ENCODE data around the gene ZBTB2. TPM values are rescaled to one million over a fixed set of nuclear protein-coding genes. Genes with fewer than 3 reads are reported as not detected.

The ZBTB2 gene
- total and polyA plus RNA-seq, 10 donors, result 11.0 to 19.1 (median 14.1) TPM

- Histone ChIP-seq H3K4me1 (peaks cover 0 to 8% (median 0%) of the 10 kb centered on the region in 6 donors), H3K27ac (no peak overlapping the region), H3K4me3 (no peak overlapping the region), H3K36me3 (peaks cover 0 to 85% (median 35%) of the 10 kb centered on the region in 6 donors), H3K27me3 (replicated peaks in 1 of 7) (no peaks in the 10 kb centered on the region), H3K9me3 (no peaks in the 10 kb centered on the region)
- TF ChIP-seq POLR2AphosphoS5 (IDR thresholded peaks at IDR 0.05) (no peak), POLR2A (IDR thresholded peaks at IDR 0.05) (no peak), CTCF (IDR thresholded peaks at IDR 0.05 in 8 of 11, conservative IDR thresholded peaks at IDR 0.05 in 3 of 11) (no peak)
- 86 to 95% (median 90%) methylated on average over 4 of the region's 4 CpGs for WGBS, 5 donors
- intact Hi-C loops (cut with DNase I; ENCODE audit: low total_unique reads), result no loop called here
- no peak for DNase-seq
Measured at GRCh38 chr6:151432651-151433050, 41.3 kb upstream of the ZBTB2 start.

- no peak for DNase-seq
- Histone ChIP-seq H3K4me1 (no peaks in the 10 kb centered on the region), H3K27me3 (replicated peaks in 1 of 7) (no peaks in the 10 kb centered on the region), H3K27ac (no peak overlapping the region), H3K4me3 (no peak overlapping the region), H3K9me3 (no peaks in the 10 kb centered on the region), H3K36me3 (peaks cover 0 to 94% (median 44%) of the 10 kb centered on the region in 6 donors)
- no peak for TF ChIP-seq CTCF (IDR thresholded peaks at IDR 0.05 in 8 of 11, conservative IDR thresholded peaks at IDR 0.05 in 3 of 11)
- no peak for TF ChIP-seq POLR2A (IDR thresholded peaks at IDR 0.05)
- TF ChIP-seq POLR2AphosphoS5 (IDR thresholded peaks at IDR 0.05), result no peak
- 91 to 100% (median 94%) methylated on average over 3 of the region's 3 CpGs for WGBS, 5 donors
- intact Hi-C loops (cut with DNase I; ENCODE audit: low total_unique reads), result no loop called here
Measured at GRCh38 chr6:151431337-151431736, 40.0 kb upstream of the ZBTB2 start.

- H3K36me3 ChIP-seq, result peaks cover 0 to 94% (median 47%) of the 10 kb centered on the region in 6 donors
- no peak for DNase-seq
- H3K9me3 ChIP-seq, result no peaks in the 10 kb centered on the region
- no peaks in the 10 kb centered on the region for H3K4me1 ChIP-seq
- H3K27ac ChIP-seq, result no peak overlapping the region
- H3K27me3 ChIP-seq (replicated peaks in 1 of 7), result no peaks in the 10 kb centered on the region
- no peak overlapping the region for H3K4me3 ChIP-seq
- TF ChIP-seq POLR2A (IDR thresholded peaks at IDR 0.05) (no peak), CTCF (IDR thresholded peaks at IDR 0.05 in 8 of 11, conservative IDR thresholded peaks at IDR 0.05 in 3 of 11) (no peak), POLR2AphosphoS5 (IDR thresholded peaks at IDR 0.05) (no peak)
- WGBS, 5 donors, result 88 to 93% (median 92%) methylated on average over 3 of the region's 3 CpGs
- intact Hi-C loops (cut with DNase I; ENCODE audit: low total_unique reads), result no loop called here
Measured at GRCh38 chr6:151430886-151431285, 39.5 kb upstream of the ZBTB2 start.

GRCh38 chr6:151428093-151428735 lies 36.9 kb upstream of the ZBTB2 start:
- H3K36me3 ChIP-seq, result peaks cover 0 to 100% (median 58%) of the 10 kb centered on the region in 6 donors
- no peak overlapping the region for H3K4me3 ChIP-seq
- intact Hi-C loops (cut with DNase I; ENCODE audit: low total_unique reads), result no loop called here
- no peak for TF ChIP-seq CTCF (IDR thresholded peaks at IDR 0.05 in 8 of 11, conservative IDR thresholded peaks at IDR 0.05 in 3 of 11)
- TF ChIP-seq POLR2A (IDR thresholded peaks at IDR 0.05), result no peak
- TF ChIP-seq POLR2AphosphoS5 (IDR thresholded peaks at IDR 0.05), result no peak
- no peaks in the 10 kb centered on the region for H3K9me3 ChIP-seq
- no peaks in the 10 kb centered on the region for H3K27me3 ChIP-seq (replicated peaks in 1 of 7)
- no peak for DNase-seq
- no peaks in the 10 kb centered on the region for H3K4me1 ChIP-seq
- H3K27ac ChIP-seq, result no peak overlapping the region
- WGBS, 5 donors, result 89 to 97% (median 93%) methylated on average over 4 of the region's 4 CpGs

Measured in spleen (tissue), 11 donors.